Loucy (cell line): ENCODE data around the gene LRRC18.

ENCODE experiments used
- H2AFZ ChIP-seq: fragments of 200-600 bp; sonication (generic); 2 replicates; pipeline ENCODE4 v1.6.0; 2016; ENCODE audit warnings: antibody characterized with exemption, mild to moderate bottlenecking, low read length, moderate library complexity
- H3F3A ChIP-seq: fragments of 200-600 bp; 2 replicates; pipeline ENCODE4 v1.6.0; 2016; ENCODE audit warnings: antibody characterized with exemption, low read depth, mild to moderate bottlenecking
- H3K27me3 ChIP-seq: fragments of 200-600 bp; sonication (generic); 2 replicates; pipeline ENCODE4 v1.6.1; 2014; ENCODE audit warnings: low read length, mild to moderate bottlenecking; ENCODE audit not compliant: insufficient read depth, poor library complexity, severe bottlenecking
- H3K36me3 ChIP-seq: fragments of 200-600 bp; sonication (generic); 2 replicates; pipeline ENCODE4 v1.6.1; 2016; ENCODE audit warnings: low read length; ENCODE audit not compliant: insufficient read depth
- H3K4me1 ChIP-seq: fragments of 200-600 bp; sonication (generic); 2 replicates; pipeline ENCODE4 v1.5.1; 2014; ENCODE audit warnings: low read length, mild to moderate bottlenecking; ENCODE audit not compliant: insufficient read depth, poor library complexity, severe bottlenecking
- H3K4me2 ChIP-seq: fragments of 200-600 bp; sonication (generic); 2 replicates; pipeline ENCODE4 v1.6.0; 2014; ENCODE audit warnings: antibody characterized with exemption, low read length, low read depth, mild to moderate bottlenecking; ENCODE audit not compliant: poor library complexity, severe bottlenecking
- H3K4me3 ChIP-seq: fragments of 200-600 bp; sonication (generic); 2 replicates; pipeline ENCODE4 v1.5.1; 2014; ENCODE audit warnings: low read length, mild to moderate bottlenecking, mixed read lengths; ENCODE audit not compliant: poor library complexity, severe bottlenecking
- H3K79me2 ChIP-seq: fragments of 200-600 bp; sonication (generic); 2 replicates; pipeline ENCODE4 v1.6.1; 2014; ENCODE audit warnings: low read length; ENCODE audit not compliant: insufficient read depth
- H3K9ac ChIP-seq: fragments of 200-600 bp; sonication (generic); 2 replicates; pipeline ENCODE4 v1.6.0; 2014; ENCODE audit warnings: mild to moderate bottlenecking, low read depth, low read length, moderate library complexity; ENCODE audit not compliant: poor library complexity, severe bottlenecking
- H3K9me2 ChIP-seq: fragments of 200-600 bp; sonication (generic); replicated peaks from 2 replicates; pipeline ENCODE4 v1.6.1; 2016; ENCODE audit warnings: low read depth, low read length, mixed read lengths
- H3K9me3 ChIP-seq: fragments of 200-600 bp; sonication (generic); 2 replicates; pipeline ENCODE4 v1.6.1; 2014; ENCODE audit warnings: mild to moderate bottlenecking, antibody characterized with exemption, low read length, low read depth; ENCODE audit not compliant: insufficient read depth
- H4K20me1 ChIP-seq: fragments of 200-600 bp; sonication (generic); 2 replicates; pipeline ENCODE4 v1.6.0; 2014; ENCODE audit warnings: antibody characterized with exemption, low read length, mild to moderate bottlenecking; ENCODE audit not compliant: insufficient read depth, poor library complexity, severe bottlenecking
- CTCF ChIP-seq: fragments of 200-600 bp; sonication (generic); conservative IDR thresholded peaks from 2 replicates; pipeline ENCODE4 v1.5.1; 2014; ENCODE audit warnings: mild to moderate bottlenecking, antibody characterized with exemption, low read length
- EZH2phosphoT487 ChIP-seq: fragments of 200-600 bp; IDR thresholded peaks from 2 replicates; pipeline ENCODE4 v1.6.1; 2018; ENCODE audit warnings: antibody characterized with exemption, mild to moderate bottlenecking, moderate library complexity, borderline replicate concordance

Gene LRRC18

GRCh38 chr10:48903151-48903550, 36.5 kb downstream of the LRRC18 start:
- Histone ChIP-seq H3K9me2 (no peaks in the 10 kb centered on the region), H3K4me2 (no peak overlapping the region), H3K4me3 (no peak overlapping the region), H3K9me3 (no peaks in the 10 kb centered on the region), H3K27me3 (no peaks in the 10 kb centered on the region), H3K9ac (no peak overlapping the region), H3K79me2 (no peaks in the 10 kb centered on the region), H4K20me1 (no peaks in the 10 kb centered on the region), H3K4me1 (peaks cover 10% of the 10 kb centered on the region), H3F3A (no peaks in the 10 kb centered on the region), H3K36me3 (no peaks in the 10 kb centered on the region), H2AFZ (no peak overlapping the region)
- TF ChIP-seq CTCF: no peak
- no peak for TF ChIP-seq EZH2phosphoT487

- Histone ChIP-seq H3K79me2 (no peaks in the 10 kb centered on the region), H3K4me3 (no peak overlapping the region), H3K4me1 (peaks cover 10% of the 10 kb centered on the region), H4K20me1 (no peaks in the 10 kb centered on the region), H3F3A (no peaks in the 10 kb centered on the region), H3K4me2 (no peak overlapping the region), H3K9me3 (no peaks in the 10 kb centered on the region), H2AFZ (no peak overlapping the region), H3K9ac (no peak overlapping the region), H3K27me3 (no peaks in the 10 kb centered on the region), H3K36me3 (no peaks in the 10 kb centered on the region), H3K9me2 (no peaks in the 10 kb centered on the region)
- TF ChIP-seq EZH2phosphoT487: no peak
- no peak for TF ChIP-seq CTCF
Observed at GRCh38 chr10:48902096-48902495, 37.5 kb downstream of the LRRC18 start.

- no peaks in the 10 kb centered on the region for H3K36me3 ChIP-seq
- peaks cover 10% of the 10 kb centered on the region for H3K4me1 ChIP-seq
- H3K9ac ChIP-seq: no peak overlapping the region
- H3K9me3 ChIP-seq: no peaks in the 10 kb centered on the region
- no peak overlapping the region for H2AFZ ChIP-seq
- no peaks in the 10 kb centered on the region for H3K79me2 ChIP-seq
- H3K27me3 ChIP-seq: no peaks in the 10 kb centered on the region
- H3K4me2 ChIP-seq: no peak overlapping the region
- TF ChIP-seq EZH2phosphoT487: no peak
- TF ChIP-seq CTCF: no peak
- H3K9me2 ChIP-seq: no peaks in the 10 kb centered on the region
- no peak overlapping the region for H3K4me3 ChIP-seq
- no peaks in the 10 kb centered on the region for H4K20me1 ChIP-seq
- H3F3A ChIP-seq: no peaks in the 10 kb centered on the region
Observed at GRCh38 chr10:48901319-48901718, 38.3 kb downstream of the LRRC18 start.
